H1 (cell line): Measurements from ENCODE around the gene SNRPE. TPM values are rescaled to one million over a fixed set of nuclear protein-coding genes. Genes with fewer than 3 reads are reported as not detected.

Experiments
- EZH2 ChIP-seq: fragments of 200-600 bp; sonication (generic); IDR thresholded peaks from 2 replicates; pipeline ENCODE4 v1.7.1; 2012; ENCODE audit warnings: low read depth, mild to moderate bottlenecking, moderate library complexity, low read length, inconsistent platforms; ENCODE audit not compliant: severe bottlenecking
- polyA plus RNA-seq, 7 experiments: library from polyadenylated mRNA; depleted of rRNA in 3 of 7; stranded (reverse) in 5 of 7; unstranded in 2 of 7; fragments of >200 nt in 5 of 7; fragments of 200-250 nt in 2 of 7; gene quantifications; 1 replicate in 5 of 7; 2 replicates in 1 of 7; 4 replicates in 1 of 7; pipeline versions ENCODE4 v1.2.1 to v1.2.3, GENCODE V29; 2011 to 2013; ENCODE audit warnings: missing spikeins in 2 of 7, mixed read lengths in 2 of 7
- total RNA-seq: library from RNA; stranded (reverse); fragmentation: NEBNext Ultra II Directional; extraction: Animal tissue kit (Norgen Biotek cat#: 25700); gene quantifications from 2 replicates; pipeline ENCODE4 v1.2.1, GENCODE V29; 2021

SNRPE gene
- total and polyA plus RNA-seq, 2 of the 8 experiments (the other 6 are each of a cell fraction or from before 2014, with no cell fraction given) = 416 to 461 TPM

- no peak for TF ChIP-seq EZH2
These were observed 27.4 kb downstream of the SNRPE start (continued) for GRCh38 chr1:203888807-203889251.
